Rectal smooth muscle tissue (tissue), 1 donor: Measurements from ENCODE around the gene GMPPB.

Source experiments
- H3K27ac ChIP-seq: one replicate; pipeline ENCODE4 v1.7.0; 2013; ENCODE audit warnings: low read depth, low read length, inconsistent platforms
- H3K27me3 ChIP-seq: one replicate; pipeline ENCODE4 v1.7.0; 2013; ENCODE audit warnings: low read length; ENCODE audit not compliant: control insufficient read depth, insufficient read depth
- H3K36me3 ChIP-seq: one replicate; pipeline ENCODE4 v1.7.0; 2013; ENCODE audit warnings: low read length; ENCODE audit not compliant: control insufficient read depth, insufficient read depth
- H3K4me1 ChIP-seq: one replicate; pipeline ENCODE4 v1.7.0; 2013; ENCODE audit warnings: low read length; ENCODE audit not compliant: control insufficient read depth, insufficient read depth
- H3K4me3 ChIP-seq: one replicate; pipeline ENCODE4 v1.7.0; 2013; ENCODE audit warnings: low read length
- H3K9ac ChIP-seq: one replicate; pipeline ENCODE4 v1.7.0; 2013; ENCODE audit warnings: low read length

Gene GMPPB

DNA sequence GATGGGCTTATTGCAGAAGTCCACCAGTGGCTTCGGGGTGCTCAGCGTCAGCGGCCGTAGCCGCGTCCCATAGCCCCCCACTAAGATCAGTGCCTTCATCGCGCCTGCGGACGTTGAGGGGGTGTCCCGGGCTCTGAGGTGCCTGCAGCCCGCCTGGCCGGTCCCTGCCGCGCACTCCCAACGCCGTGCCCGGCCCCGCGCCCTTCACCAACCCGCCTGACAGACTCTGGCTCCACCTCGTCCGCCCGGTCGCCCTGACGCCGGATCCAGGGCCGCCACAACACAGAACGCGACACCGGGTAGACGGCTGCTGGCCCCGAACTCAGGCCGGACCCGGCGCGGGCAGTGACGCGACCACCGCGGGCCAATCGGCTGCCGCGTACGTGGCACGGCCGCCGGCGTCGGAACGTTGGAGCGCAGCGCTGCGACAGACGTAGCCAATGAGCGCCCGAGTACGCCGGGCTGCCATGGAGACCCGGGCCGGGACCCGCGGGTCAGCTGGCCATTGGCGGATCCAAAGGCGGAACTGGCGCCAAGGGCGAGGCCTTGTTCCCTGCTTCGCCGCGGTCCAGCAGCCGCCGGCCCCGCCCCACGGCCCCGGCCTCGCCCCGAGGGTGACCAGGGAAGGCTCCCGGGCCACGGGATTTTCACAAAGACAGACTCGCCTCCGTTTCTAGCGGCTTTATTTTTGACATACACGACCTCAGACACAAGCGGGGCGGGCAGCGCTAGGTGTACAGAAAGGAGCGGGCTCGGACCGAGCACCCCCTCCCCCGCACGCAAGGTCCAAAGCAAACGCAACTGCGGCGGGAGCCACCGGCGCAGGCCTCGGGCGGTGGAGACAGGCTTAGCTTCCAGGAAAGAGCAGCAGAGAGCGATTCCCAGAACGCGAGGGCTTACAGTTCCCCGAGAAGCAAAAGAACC is at the start of gene GMPPB:
TSS of gene GMPPB (minus strand) at position 324 of the 924 bp plus-strand sequence. CDS start at position 99, 225 bp downstream.
- peaks cover 19% of the 10 kb centered on the region for H3K4me1 ChIP-seq
- no peaks in the 10 kb centered on the region for H3K27me3 ChIP-seq
- peak within 1 kb of the TSS; percentile 88 for H3K27ac ChIP-seq
- peaks cover 29% of the 10 kb centered on the region for H3K36me3 ChIP-seq
- H3K9ac ChIP-seq = peak within 1 kb of the TSS; percentile 98
- H3K4me3 ChIP-seq = peak within 1 kb of the TSS; percentile 99

DNA sequence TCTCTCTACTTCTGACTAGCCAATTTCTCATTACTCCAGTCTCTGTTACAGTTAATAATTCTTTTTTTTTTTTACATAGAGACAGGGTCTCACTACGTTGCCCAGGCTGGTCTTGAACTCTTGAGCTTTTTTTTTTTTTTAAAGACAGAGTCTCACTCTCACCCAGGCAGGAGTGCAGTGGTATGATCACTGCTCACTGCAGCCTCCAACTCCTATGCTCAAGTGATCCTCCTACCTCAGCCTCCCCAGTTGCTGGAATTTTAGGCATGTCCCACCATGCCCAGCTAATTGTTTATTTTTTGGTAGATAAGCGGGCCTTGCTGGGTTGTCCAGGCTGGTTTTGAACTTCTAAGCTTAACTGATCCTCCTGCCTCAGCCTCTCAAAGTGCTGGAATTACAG is 49.0 kb upstream of the GMPPB start:
- H3K4me1 ChIP-seq = peaks cover 7% of the 10 kb centered on the region
- H3K9ac ChIP-seq = no peak overlapping the region
- H3K27me3 ChIP-seq = no peaks in the 10 kb centered on the region
- H3K27ac ChIP-seq = no peak overlapping the region
- H3K4me3 ChIP-seq = no peak overlapping the region
- H3K36me3 ChIP-seq = no peaks in the 10 kb centered on the region

DNA sequence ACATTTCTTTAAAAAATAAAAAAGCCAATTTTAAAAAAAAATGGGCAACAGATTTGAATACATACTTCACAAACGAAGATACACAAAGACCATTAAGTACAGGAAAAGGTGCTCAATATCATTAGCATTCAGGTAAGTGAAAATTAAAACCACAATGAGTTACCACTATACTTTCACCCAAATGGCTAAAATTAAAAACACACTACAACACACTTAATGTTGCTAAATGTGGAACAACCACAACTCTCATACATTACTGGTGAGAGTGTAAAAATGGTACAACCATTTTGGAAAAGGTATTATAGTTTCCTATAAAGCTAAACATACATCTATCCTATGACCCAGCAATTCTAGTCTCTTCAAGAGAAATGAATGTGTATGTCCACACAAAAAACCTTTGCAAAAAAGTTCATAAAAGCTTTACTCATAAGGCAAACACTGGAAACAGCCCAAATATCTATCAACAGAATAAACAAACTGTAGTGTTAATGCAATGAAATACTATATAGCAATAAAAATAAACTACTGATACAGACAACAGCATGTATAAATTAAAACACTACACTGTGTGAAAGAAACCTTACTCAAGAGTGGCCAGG is 47.7 kb upstream of the GMPPB start:
- Histone ChIP-seq H3K4me1 (peaks cover 7% of the 10 kb centered on the region), H3K4me3 (no peak overlapping the region), H3K9ac (no peak overlapping the region), H3K27me3 (no peaks in the 10 kb centered on the region), H3K36me3 (no peaks in the 10 kb centered on the region), H3K27ac (no peak overlapping the region)

DNA sequence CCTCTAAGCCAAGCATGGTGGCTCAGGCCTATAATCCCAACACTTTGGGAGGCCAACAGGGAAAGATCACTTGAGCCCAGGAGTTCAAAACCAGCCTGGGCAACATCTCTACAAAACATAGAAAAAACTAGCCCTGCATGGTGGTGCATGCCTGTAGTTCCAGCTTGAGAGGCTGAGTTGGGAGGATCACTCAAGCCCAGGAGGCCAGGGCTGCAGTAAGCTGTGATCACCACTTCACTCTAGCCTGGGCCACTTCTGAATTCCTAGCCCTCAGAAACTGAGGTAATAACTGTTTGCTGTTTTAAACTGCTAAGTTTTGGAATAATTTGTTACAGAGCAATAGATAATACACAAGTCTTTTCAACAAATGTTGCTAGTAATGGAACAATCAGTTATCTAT is 46.2 kb upstream of the GMPPB start:
- H3K9ac ChIP-seq = no peak overlapping the region
- H3K36me3 ChIP-seq = no peaks in the 10 kb centered on the region
- H3K4me1 ChIP-seq = peaks cover under 1% of the 10 kb centered on the region
- no peak overlapping the region for H3K27ac ChIP-seq
- no peak overlapping the region for H3K4me3 ChIP-seq
- no peaks in the 10 kb centered on the region for H3K27me3 ChIP-seq

DNA sequence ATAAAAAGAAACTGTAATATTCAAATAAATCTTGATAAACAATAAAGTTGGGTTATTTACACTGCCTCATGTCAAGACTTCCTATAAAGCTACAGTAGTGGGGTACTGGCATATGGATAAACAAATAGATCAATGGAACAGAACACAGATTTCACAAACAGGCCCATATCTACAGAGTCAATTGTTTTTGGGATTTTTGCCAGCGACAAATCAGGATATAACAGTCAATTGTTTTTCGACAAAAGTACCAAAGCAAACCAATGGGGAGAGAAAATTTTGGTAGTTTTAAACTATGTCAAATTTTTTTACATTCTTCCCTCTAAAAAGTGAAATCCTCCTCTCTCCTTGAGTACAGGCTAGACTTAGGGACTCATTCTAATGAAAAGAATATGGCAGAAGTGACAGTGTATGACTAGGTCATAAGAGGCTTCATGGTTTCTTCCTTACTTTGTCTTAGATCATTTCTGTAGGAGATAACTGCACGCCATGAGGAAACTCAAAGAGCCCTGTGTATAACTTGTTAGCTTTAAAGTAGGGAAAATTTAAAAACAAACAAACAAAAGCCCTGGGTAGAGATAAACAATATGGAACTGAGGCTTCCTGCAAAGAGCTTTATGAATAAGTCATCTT is 45.6 kb upstream of the GMPPB start:
- Histone ChIP-seq H3K9ac (no peak overlapping the region), H3K27ac (no peak overlapping the region), H3K4me1 (no peaks in the 10 kb centered on the region), H3K4me3 (no peak overlapping the region), H3K27me3 (no peaks in the 10 kb centered on the region), H3K36me3 (no peaks in the 10 kb centered on the region)

DNA sequence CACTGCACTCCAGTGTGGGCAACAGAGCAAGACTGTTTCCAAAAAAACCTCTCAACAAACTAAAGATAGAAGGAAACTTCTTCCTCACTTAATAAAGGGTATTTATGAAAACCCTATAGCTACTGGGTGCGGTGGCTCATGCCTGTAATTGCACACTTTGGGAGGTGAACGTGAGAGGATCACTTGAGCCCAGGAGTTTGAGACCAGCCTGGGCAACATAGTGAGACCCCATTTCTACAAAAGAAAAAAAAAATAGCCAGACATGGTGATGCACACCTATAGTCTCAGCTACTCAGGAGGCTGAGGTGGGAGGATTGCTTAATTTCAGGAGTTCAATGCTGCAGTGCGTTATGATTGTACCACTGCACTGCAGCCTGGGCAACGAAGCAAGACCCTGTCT is 40.2 kb upstream of the GMPPB start:
- no peak overlapping the region for H3K27ac ChIP-seq
- no peak overlapping the region for H3K9ac ChIP-seq
- H3K27me3 ChIP-seq = no peaks in the 10 kb centered on the region
- no peaks in the 10 kb centered on the region for H3K36me3 ChIP-seq
- no peaks in the 10 kb centered on the region for H3K4me1 ChIP-seq
- H3K4me3 ChIP-seq = no peak overlapping the region

DNA sequence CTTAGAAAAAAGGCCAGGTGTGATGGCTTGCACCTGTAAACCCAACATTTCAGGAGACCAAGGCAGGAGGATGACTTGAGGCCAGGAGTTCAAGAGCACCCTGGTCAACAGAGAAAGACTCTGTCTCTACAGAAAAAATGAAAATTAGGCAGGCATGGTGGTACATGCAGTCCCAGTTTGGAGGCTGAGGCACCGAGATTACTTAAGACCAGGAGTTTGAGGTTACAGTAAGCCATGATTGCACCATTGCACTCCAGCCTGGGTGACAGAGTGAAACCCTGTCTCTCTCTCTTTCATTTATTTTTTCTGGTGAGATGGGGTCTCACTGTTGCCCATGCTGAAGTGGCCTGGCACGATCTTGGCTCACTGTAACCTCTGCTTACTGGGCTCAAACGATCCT is 37.9 kb upstream of the GMPPB start:
- no peaks in the 10 kb centered on the region for H3K36me3 ChIP-seq
- no peak overlapping the region for H3K4me3 ChIP-seq
- no peak overlapping the region for H3K9ac ChIP-seq
- no peak overlapping the region for H3K27ac ChIP-seq
- no peaks in the 10 kb centered on the region for H3K4me1 ChIP-seq
- H3K27me3 ChIP-seq = no peaks in the 10 kb centered on the region

DNA sequence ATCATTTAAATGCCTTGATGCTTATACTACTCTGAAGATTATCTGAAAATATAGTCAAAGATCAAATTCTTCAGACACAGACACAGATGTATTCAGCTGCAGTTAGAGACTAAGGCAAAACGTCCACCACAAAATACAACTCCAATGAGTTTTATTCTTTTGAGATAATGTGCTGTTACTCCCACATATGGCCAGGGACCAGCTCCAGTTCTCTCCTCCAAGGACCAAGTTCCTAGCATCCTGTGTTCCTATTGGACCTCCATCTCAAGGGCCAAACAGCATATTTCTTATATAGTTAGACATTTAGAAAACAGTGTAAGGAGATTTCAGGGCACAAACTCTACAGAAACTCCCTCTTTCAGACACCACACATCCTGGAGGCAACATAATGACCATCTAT is 35.5 kb upstream of the GMPPB start:
- H3K4me3 ChIP-seq = no peak overlapping the region
- no peak overlapping the region for H3K9ac ChIP-seq
- H3K4me1 ChIP-seq = no peaks in the 10 kb centered on the region
- no peaks in the 10 kb centered on the region for H3K27me3 ChIP-seq
- no peak overlapping the region for H3K27ac ChIP-seq
- no peaks in the 10 kb centered on the region for H3K36me3 ChIP-seq

DNA sequence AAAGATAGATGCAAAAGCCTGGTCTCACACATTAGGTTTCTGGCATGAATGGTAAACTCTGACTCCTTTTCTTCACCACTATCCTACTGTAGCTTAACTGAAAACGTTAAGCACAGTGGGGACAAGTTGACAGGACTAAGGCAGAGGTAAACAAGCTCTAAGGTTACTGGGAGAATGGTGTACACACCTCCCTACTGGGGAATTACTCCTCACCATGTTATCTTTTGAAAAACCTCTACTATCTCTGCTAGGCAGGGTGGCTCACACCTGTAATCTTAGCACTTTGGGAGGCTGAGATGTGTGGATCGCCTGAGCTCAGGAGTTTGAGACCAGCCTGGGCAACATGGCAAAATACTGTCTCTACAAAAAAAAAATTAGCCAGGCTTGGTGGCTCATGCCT is 33.4 kb upstream of the GMPPB start:
- no peaks in the 10 kb centered on the region for H3K36me3 ChIP-seq
- peaks cover 3% of the 10 kb centered on the region for H3K4me1 ChIP-seq
- no peak overlapping the region for H3K9ac ChIP-seq
- no peaks in the 10 kb centered on the region for H3K27me3 ChIP-seq
- H3K4me3 ChIP-seq = no peak overlapping the region
- H3K27ac ChIP-seq = no peak overlapping the region

DNA sequence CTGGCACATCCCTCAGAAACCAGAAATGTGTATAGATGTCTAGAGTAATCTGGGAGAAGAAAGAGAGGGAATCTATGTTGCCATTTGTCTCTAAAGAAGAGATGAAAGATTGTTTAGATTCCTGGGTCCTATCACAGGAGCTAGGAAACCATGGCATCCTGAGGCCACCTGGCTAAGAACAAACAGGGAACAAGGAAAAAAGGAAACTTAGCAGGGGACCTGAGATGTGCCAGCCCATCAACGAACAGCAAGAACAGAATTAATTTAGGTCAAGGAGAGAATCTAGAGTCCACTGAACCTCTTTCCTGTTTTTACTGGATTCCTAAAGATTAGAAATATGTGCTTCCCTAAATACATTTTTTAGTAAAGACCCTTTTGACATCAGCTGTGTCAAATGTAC is 32.3 kb upstream of the GMPPB start:
- Histone ChIP-seq H3K9ac (no peak overlapping the region), H3K4me3 (no peak overlapping the region), H3K36me3 (no peaks in the 10 kb centered on the region), H3K4me1 (peaks cover 3% of the 10 kb centered on the region), H3K27ac (no peak overlapping the region), H3K27me3 (no peaks in the 10 kb centered on the region)

DNA sequence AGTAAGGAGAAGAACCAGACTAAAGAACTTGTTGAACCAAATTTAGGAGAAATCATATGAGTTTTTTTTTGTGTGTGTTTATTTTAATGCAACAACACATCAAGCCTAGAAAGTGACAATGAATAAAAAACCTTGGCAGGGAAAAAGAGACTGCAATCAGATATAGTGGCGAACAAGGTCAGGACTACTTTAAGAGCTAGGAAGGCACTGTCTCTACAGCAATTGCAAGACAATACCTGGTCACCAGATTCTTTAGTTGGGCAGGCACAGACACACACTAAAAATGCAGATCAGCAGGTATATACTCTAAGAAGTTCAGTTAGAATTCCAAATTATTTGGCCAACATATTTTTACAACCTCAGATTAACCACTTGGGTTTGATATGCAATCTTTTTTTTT is 30.8 kb upstream of the GMPPB start:
- Histone ChIP-seq H3K4me3 (no peak overlapping the region), H3K36me3 (no peaks in the 10 kb centered on the region), H3K9ac (no peak overlapping the region), H3K4me1 (peaks cover 3% of the 10 kb centered on the region), H3K27ac (no peak overlapping the region), H3K27me3 (no peaks in the 10 kb centered on the region)

DNA sequence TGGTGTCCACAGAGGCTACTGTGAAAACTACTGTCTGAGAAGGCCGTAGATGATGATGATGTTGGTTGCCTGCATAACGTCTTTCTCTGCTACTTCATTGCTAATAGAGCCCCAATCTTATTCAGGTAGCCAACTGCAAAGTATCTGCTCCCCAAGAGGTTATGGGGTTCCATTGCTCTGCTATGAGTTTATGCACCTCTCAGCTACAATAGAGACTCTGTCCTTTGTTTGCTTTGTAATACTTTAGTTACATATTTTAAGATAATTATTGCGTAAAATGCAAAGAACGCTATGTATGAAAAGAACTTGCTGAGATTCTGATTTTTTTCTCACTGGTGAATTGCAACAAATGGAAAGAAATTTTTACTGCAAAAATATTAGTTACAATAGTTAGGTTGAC is 27.8 kb upstream of the GMPPB start:
- Histone ChIP-seq H3K27me3 (no peaks in the 10 kb centered on the region), H3K4me3 (no peak overlapping the region), H3K36me3 (no peaks in the 10 kb centered on the region), H3K9ac (no peak overlapping the region), H3K4me1 (peaks cover 3% of the 10 kb centered on the region), H3K27ac (no peak overlapping the region)
